ENCODE results near the gene ABHD17A.

Gene ABHD17A

DNA sequence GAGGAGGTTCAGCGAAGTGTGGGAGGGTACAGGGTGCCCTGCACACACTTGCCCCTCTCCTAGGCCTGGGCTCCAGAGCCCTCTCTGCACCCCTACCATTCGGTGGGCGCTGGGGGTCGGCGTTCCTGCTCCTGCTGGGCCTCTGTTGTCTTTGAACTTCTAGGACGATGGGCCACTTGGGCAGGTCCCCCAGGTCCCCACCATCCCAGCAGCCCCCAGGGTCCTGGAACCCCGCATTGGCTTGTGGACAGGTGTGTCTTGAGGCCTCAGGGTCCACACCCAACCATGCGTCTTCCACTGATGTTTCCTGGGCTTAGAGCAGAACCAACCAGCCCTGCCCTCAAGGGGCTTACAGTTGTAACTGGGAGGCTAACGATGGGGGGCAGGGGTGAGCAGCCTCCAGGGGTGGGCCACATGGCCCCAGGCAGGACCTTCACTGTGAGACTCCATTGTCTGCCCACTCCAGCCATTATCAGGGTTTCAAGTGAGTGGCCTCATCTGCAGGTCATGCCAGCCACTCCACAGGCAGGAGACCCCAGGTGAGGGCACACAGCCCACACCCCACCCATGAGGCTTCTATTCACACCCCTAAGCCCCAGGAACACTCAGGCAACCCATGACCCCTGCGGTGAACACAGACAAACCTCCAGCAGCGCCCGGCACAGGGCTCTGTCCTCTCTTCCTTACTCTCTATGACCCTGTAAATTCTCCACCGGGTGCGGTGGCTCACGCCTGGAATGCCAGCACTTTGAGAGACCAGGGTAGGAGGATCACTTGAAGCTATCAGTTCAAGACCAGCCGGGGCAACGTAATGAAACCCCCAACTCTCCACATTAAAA, 19.9 kb downstream of the ABHD17A start:
- in situ Hi-C loops (cut with MboI; ENCODE audit: low sequenced_read_pairs): no loop called here

DNA sequence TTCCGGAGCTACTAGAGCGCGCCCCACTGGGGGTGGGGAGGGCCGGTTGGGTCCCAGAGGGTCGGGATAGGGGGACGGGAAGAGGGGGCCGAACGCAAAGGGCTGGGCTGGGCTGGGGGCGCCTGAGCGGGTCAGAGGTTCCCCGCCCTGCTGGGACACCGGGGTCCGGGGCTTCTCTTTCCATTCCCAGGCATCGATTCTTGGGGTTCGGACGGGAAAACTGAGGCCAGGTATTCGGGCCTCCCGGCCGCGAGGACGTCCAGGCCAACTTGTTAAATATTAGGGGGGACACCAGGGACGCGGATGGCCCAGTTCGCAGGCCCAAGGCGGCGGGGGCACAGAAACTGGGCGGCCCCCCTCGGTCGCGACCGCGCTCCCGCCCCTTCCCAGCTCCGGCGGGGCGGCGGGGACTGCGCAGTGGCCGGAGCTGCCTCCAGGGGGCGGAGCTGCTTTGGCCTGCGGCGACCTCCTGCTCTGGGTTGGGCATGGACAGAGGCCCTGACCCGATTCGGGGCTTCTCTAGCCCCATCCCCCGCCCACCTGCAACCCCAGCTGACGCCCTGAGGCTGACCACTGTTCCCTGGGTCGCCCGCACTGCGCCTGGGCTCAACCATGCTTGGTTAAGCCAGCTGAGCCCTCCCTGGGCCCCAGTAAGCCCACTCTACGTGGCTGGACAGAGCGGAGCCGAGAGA, 20.7 kb downstream of the ABHD17A start:
- in situ Hi-C loops (cut with MboI; ENCODE audit: low sequenced_read_pairs): no loop called here

DNA sequence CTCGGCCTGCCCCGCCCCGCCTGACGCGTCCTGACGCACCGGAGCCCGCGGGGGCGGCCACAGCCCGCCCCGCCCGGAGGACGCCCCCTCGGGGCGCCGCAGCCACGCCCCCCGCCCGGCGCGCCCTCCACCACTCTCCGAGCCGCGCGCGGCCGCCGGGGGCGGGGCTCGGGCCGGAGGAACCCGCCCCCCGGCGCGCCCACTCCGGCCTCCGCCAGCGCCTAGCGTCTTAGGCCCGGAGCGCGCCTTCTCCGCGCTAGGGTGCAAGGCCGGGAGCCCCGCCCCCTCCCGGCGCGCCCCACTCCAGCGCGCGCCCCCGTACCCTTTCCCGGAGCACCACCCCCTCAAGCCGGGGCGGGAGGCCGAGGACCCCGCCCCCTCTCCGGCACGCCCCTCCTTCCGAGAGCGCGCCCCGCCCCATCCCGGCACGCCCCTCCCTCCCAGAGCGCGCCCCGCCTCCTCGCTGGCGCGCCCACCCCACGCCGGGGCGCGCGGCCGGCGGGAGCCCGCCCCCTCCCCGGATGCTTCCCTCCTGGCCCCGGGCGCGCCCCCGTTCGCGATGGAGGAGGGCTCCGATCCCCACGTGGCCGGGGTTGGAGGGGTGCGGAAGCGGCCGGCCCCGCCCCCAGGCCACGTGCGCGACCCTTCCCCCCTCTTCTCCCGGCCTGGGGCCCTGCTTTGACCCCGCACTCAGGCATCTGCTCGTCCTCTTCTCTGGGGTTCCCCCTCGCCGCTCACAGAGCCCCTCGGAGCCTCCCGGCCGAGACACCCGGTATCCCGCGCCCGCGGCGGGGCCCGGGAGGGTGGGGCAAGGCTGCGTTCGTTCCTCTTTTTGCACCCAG, 21.4 kb downstream of the ABHD17A start:
- in situ Hi-C loops (cut with MboI; ENCODE audit: low sequenced_read_pairs): no loop called here

DNA sequence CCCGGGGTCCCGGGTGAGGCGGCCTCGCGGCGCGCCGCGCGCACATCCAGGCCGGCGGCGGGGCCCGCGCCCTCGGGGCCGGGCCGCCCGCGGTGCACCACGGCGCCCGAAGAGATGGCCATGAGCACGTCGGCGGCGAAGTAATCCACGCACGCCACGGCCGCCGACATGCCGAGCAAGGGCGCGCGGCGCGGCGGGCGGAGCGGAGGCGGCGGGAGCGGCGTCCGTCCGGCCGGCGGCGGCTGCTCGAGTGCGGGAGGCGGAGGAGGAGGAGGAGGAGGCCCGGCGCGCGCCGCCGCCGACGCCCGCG, 22.0 kb downstream of the ABHD17A start, which contains the start of gene KLF16:
TSS of gene KLF16 (minus strand) at position 252 of the 310 bp plus-strand sequence. CDS start at position 170, 82 bp downstream.
- in situ Hi-C loops (cut with MboI; ENCODE audit: low sequenced_read_pairs): no loop called here

DNA sequence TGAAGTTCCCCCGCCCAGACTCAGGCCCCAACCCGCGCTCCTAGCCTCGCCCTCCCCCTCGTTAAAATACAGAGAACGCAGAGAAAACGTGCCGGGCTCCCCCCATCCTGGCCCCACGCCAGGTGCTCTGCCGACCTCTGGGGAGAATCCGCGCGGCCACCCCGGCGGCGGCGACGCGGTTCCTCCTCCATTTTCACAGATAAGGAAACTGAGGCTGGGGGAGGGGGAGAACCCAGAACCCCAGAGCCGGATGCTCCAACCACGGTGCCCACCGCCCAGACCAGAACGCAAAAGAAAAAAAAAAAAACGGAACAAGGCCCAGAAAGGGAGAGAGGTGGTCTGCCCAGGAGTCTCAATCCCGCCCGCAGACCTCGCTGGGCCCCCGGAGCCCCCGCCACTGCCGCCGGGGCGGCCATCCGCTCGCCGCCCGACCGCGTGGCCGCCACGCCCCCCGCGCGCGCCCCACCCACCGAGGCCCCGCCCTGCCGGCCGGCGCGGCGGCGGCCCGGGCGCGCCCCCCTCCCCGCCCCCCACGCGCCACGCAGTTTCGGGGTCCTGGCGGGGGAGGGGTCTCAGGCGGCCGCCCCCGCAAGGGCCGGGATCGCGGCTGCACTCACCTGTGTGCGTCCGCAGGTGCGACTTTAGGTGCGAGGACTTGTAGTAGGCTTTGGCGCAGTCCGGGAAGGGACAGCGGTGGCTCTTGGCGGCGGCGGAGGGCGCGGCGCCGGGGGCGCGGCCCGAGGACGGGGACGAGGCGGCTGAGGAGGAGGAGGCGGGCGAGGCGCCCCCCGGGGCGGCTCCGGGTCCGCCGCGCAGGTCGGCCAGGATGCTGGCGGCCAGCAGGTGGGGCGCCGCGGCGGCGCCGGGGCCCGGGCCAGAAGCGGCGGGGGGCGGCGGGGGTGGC, 22.6 kb downstream of the ABHD17A start:
- in situ Hi-C loops (cut with MboI; ENCODE audit: low sequenced_read_pairs): no loop called here

DNA sequence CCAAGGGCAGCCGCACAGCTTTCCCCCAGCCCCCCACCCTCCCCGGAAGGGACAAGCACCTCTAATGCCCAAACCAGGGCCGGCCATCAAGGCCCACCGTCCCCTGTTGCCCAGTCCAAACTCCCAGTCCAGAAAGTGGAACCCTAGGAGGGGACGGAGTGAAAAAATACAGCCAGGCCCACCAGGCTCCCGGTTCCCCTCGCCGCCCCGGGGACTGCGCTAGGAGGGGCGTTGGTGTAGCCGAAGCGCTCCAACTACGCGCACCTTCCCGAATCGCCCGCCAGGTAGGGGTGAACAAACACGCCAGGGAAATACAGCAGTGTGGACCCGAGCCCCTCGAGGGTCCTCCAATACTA, 23.2 kb downstream of the ABHD17A start:
- in situ Hi-C loops (cut with MboI; ENCODE audit: low sequenced_read_pairs): no loop called here

DNA sequence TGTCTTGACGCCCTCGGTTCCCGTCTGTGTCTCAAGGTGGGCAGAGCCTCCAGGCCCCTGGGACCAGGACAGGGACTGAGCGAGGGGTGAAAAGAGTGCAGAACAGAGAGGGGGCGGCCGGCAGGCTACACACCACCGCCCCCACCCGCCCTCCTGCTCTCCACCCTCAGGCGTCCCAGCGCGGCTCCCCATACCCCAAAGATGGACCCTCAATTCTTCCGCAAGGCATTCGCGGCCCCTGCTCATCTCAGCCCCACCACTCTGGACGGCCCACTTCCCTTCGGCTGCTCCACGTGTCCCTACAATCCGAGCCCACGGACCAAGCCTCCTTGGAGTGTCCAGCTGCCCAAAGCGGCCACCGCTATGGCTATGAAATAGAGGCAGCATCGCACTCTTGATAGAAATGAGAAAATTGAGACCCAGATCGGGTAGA, 23.7 kb downstream of the ABHD17A start:
- in situ Hi-C loops (cut with MboI; ENCODE audit: low sequenced_read_pairs): no loop called here

DNA sequence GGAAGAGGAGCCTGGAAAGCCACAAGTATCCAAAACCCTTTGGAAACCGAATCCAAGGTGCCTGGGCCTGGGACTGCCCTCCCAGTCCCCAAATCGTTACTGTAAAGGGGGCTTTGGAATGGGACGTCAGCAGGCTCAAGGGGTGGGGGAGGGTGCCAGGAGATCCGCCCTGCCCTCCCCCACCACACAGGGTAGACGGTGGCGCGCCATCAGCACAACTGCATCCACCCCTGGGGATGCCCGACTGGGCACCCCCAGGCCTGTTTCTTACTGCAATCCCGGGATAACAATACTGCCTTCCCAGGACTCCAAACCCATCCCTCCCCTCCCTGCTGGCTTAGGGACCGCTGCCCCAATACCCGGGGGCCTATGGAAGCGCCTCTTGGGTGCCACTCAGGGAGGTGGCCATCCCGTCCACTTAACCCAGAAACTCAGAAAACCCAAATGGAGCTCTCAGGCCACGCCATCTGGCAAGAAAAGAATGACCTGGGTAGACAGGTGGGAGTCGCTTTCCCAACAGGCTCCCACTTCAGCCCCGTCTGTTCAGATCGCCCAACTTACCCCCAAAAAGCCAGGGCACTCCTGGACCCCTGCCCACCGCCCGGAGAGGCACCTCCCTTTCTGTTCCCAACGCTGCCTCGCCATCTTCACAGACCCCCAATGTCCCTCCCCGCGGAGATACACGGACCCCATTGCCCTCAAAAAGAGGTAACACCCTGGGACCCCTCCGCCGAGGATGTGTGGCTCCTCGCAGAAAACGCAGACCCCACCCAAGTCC, 24.3 kb downstream of the ABHD17A start:
- in situ Hi-C loops (cut with MboI; ENCODE audit: low sequenced_read_pairs): no loop called here

DNA sequence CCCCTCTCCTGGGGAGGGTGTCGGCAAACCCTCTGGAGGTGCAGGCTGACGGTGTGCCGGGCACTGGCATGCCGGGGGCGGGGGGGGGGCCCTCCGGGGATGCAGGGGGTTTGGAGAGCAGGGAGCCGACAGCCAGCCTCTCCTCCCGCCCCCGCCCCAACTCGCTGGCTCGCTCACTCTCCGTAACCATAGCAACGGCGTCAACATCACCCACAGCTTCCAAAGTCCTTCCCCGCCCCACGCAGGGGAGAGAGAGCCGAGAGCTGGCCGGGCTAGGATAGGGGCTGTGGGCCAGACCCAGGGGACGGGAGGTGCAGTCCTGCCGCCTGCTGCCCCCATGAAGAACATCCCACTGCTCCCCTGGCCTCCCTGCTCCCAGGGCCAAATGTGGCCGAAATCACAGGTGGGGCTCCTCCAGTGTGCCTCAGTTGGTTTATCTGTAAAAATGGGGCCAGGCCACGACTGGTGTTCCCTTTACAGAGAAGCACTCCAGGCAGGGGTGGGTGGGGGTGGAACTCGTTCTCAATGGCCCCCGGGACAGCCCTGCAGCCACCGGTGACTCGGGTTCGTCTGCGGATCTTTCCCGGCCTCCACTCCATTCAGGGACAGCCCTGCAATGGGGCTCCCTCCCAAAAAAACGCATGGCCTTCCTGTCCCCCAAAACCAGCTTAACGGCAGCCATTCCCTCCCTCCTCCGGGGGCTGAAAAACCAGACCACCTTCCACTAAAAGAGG, 25.1 kb downstream of the ABHD17A start:
- in situ Hi-C loops (cut with MboI; ENCODE audit: low sequenced_read_pairs): no loop called here

DNA sequence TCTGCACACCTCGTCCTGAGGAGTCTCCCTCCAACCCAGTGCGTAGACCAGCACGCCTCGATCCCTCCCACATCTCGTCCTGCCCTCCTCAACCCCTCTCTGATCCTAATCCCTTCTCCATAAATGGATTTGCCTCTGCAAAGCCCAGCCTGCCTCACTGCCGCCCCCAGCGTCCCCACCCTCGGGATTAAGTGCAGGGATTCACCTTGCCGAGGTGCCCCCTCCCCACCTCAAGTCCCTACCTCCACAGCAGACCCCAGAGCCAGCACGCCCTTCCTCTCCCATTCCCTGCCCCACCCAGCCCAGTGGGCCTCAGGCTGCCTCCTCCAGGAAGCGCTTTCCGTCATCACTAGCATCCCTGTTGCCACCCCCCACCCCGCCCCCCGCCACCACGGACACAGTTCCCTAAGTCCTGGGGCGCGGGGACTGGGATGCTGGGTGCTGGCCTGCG, 25.9 kb downstream of the ABHD17A start:
- in situ Hi-C loops (cut with MboI; ENCODE audit: low sequenced_read_pairs): no loop called here

DNA sequence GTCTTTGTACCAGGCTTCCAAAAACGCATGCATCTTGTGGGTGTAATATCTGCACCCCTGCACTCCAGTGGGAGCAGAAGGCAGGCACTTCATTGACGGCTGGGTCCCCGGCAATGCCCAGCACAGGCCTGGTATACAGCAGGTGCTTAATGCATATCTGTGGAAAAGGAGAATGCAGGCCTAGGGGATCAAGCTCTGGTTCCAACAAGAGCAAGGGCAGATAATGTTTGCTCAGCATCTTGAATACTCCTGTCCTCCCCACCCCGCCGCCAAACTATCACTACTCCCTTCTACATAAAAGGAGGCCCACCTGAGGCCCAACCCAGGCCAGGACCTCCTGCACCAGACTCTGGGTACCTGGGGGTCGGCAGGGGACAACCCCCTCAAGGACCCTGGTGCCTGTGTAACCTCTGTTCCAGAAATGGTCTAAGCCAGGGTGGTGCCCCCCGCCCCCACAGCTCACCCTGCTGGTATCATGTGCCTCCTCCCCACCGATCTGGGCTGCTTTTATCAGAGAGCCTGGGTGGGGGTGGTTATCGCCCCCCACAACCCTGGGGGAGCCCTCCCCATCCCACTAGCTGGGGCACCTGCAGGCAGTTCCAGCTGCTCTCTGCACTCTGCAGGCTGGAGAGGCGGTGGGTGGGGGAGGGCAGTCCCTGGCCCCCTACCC, 26.7 kb downstream of the ABHD17A start:
- in situ Hi-C loops (cut with MboI; ENCODE audit: low sequenced_read_pairs): no loop called here

DNA sequence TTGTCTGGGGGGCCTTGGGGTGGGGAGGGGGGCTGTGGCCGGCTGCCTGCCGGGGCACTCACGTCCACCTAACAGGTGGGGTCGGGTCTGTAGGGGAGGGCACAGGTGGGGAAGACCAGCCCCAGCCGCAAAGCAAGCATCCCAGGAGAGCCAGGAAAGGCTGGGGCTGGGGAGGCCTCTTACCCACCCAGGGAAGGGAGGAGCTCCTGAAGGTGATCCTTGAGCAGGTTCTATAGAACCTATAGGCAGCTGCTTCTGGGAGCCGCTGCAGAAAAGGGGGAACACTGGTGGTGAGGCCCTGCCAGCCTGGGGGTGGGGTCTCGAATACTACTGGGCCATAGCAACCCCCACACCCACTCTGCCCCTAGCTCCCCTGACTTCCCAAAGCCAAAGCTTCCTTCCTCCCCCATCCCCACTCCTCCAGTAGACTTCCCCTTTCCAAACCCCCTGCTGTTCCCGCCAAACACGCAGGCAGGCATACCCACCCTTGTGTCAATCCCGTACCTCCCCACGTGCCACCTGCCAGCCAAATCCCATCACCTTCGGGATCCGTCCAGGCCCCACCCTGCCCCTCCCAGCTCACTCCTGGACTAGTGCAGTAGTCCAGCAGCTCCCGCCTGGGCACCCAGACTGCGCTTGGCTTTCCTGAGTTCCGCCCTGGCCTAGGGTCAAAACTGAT, 27.5 kb downstream of the ABHD17A start:
- in situ Hi-C loops (cut with MboI; ENCODE audit: low sequenced_read_pairs): no loop called here

DNA sequence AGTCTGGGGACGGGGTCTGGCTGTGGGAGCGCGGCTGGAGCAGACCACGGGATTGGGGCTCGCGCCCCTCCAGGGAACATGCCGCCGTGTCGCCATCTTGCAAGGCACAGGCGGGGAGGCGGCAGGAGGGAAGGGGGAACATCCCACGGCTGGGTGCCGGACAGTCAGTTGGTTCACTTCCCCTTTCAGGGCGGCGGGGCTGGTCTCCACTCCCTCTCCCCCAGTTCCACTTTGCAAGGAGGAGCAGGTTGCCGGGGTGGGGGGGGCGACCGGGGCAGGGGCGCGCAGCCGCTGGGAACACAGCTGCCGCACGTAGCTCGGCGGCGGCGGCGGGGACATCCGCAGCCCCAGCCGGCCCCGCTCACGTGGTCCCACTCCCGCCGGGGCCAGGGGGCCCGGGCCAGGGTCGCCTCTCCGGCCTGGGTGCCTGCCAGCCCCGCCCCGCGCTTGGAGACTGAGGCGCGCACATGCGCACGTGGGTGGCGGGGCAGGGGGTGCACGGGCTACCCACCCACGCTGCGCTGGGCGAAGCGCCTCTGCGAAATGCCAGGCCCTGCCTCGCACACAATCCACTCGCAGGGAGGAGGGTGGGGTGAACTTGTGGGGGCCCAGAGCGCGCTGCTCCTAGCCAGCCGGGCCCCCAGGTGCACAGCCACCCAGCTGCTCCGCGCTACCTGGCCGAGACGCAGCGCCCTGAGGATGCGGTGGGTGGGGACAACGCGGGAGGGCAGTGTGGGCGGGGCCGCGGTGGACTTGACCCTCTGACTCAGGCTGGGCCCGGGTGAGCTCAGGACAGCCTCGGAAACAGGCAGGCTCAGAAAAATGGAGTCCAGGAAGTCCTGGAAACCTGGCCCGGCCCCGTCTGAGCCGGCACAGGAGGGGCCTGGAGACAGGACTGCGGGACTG, 28.3 kb downstream of the ABHD17A start:
- in situ Hi-C loops (cut with MboI; ENCODE audit: low sequenced_read_pairs): no loop called here

DNA sequence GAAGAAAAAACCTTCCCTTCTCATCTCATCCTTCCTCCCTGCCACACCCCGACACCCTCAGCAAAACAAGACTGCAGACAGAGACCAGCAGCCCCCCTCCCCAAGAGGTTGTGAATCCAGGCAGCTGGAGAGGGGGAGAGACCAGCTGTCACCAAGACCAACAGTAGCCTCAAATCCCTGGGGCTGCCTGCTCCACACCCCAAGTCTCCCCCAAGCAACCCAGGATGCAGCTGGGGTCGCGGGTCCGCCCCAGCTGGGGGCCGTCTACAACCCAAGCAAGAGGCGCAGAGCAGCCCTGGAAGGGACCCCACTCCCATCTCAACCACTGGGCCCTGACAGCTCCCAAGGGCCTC, 29.0 kb downstream of the ABHD17A start:
- in situ Hi-C loops (cut with MboI; ENCODE audit: low sequenced_read_pairs): no loop called here

DNA sequence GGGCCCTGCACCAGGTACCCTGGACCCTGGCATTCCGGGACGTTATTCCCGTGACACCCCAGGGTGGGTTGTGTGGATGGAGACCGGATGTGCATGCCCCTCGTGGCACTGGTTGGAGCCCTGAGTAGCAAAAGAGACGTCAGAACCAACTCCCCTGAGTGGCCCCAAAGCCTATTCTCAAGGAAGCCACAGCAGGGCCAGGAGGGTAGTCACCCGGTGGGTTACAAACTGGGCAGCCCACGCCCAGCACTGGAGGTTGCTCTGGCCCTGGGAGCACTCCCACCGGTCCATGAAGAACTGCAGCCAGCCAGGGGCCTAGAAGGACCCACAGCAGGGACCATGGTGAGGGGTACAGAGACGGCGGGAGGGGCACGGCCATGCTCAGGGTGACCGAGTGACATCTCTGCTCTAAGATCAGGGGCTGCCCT, 29.5 kb downstream of the ABHD17A start:
- in situ Hi-C loops (cut with MboI; ENCODE audit: low sequenced_read_pairs): no loop called here

DNA sequence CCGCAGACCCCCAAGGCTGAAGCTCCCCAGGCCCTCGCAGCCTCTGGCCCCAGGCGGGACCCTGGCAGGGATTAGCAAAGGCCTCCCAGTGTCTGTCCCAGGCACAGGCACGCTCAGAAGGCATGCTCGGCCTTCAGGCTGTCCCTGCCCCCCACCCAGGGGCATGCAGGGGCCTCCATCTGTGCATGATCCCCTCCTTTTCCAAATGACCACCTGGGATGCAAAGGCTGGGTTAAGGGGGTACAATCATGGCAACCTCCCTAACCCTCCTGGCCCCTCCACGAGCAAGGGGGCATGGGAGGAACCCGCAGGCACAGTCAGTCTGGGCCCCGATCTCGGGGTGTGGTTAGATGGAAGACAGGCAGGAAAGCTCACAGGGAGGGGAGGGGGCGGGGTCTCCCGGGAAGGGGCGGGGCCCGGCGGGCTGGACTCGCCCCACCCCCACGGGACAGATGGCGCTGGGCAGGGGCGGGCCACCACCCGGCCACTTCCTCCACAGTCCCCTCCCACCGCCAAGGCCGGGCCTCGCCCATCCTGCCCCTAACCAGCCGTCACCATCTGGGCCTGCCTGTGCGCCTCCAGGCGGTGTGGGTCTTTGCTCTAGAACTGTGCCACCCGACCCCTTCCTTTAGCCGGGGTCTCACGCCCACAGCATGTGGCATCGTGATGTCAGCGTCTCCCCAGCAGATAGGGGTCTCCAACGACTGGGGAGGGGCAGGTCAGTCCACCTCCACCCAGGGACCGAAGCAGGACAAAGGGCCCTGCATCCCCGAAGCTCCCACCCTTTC, 30.1 kb downstream of the ABHD17A start:
- in situ Hi-C loops (cut with MboI; ENCODE audit: low sequenced_read_pairs): no loop called here

All from HL-60/S4 (cell line).